Naive B cell (primary cell): ENCODE measurements around the gene CCDC47. TPM values are rescaled to one million over a fixed set of nuclear protein-coding genes. Genes with fewer than 3 reads are reported as not detected.

Experiments used
- ATAC-seq, 2 donors: fragments of 150-1000 bp; cut with Tn5 transposase; 2 replicates each; pipeline ENCODE4 v1.10.0; 2021; ENCODE audit warnings: low read depth in 2 of 2, mild to moderate bottlenecking in 2 of 2, moderate library complexity in 2 of 2
- DNase-seq: peaks from one replicate; pipeline ENCODE4 v3.0.0; 2022
- H3K27ac Mint-ChIP-seq, 6 donors: one replicate each; pipeline ENCODE4 v1.8.0; 2020 to 2022; ENCODE audit warnings: mild to moderate bottlenecking in 6 of 6, mixed read lengths in 6 of 6, moderate library complexity in 5 of 6, inconsistent platforms in 2 of 6
- H3K27me3 Mint-ChIP-seq, 3 donors: one replicate each; pipeline ENCODE4 v1.8.0; 2021 to 2022; ENCODE audit warnings: mixed read lengths in 3 of 3, mild to moderate bottlenecking in 1 of 3
- H3K36me3 Mint-ChIP-seq, 2 donors: one replicate each; pipeline ENCODE4 v1.8.0; 2020 to 2022; ENCODE audit warnings: mixed read lengths in 2 of 2, inconsistent platforms in 1 of 2, mild to moderate bottlenecking in 1 of 2
- H3K4me1 Mint-ChIP-seq, 3 donors: one replicate each; pipeline ENCODE4 v1.8.0; 2020 to 2022; ENCODE audit warnings: mixed read lengths in 3 of 3, inconsistent platforms in 1 of 3, mild to moderate bottlenecking in 1 of 3, moderate library complexity in 1 of 3
- H3K4me3 Mint-ChIP-seq, 8 donors: one replicate each; pipeline ENCODE4 v1.8.0; 2020 to 2022; ENCODE audit warnings: mild to moderate bottlenecking in 8 of 8, mixed read lengths in 8 of 8, moderate library complexity in 8 of 8, inconsistent platforms in 2 of 8
- H3K9me3 Mint-ChIP-seq, 7 donors: one replicate each; pipeline ENCODE4 v1.8.0; 2020 to 2022; ENCODE audit warnings: mixed read lengths in 7 of 7, mild to moderate bottlenecking in 5 of 7, inconsistent platforms in 2 of 7, moderate library complexity in 1 of 7
- polyA plus RNA-seq, 6 donors: library from polyadenylated mRNA; unstranded; fragments of 300-500 nt; fragmentation: Illumina TruSeq; gene quantifications; one replicate each; pipeline ENCODE4 v1.2.3, GENCODE V29; 2021; ENCODE audit warnings: low read depth in 6 of 6

CCDC47 gene
- polyA plus RNA-seq, 6 donors from 2014 or later, result 27.1 to 46.1 (median 36.3) TPM

DNA sequence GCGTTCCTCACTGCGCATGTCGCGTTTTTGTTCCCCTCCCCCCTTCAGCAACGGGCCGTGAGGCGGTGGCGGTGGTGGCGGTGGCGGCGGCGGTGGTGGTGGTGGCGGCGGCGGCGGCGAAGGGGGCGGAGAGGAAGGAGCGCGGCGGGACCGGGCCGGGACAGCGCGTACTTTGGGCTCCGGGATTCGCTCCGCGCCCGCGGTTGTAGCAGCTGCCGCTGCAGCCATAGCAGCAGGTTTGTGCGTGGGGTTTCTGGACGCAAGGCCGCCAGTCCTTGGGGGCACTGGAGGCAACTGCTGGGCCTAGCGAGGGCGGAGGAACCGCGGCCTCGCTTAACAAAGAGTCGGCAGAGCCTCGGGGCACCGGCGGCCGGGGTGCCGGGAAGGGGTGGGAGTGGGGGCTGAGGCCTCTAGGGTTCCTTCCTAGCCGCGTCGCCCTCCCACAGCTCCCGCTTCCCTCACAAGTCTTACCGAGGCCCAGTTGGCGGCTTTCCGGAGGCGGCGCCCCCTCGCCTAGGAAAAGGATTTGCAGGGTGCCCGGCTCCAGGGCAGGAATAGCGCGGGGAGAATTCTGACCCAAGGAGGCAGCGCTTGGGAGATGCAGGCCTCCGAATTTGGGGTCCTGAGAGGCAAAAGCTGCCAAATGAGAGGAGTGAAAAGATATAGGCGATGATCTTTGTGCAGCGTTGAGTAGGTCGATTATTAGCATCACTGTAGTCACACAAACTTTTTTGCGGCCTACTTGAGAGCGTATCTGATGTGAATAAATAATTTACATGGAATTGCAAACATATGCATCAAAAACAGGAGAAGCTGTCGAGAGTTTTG, 958 bp upstream of the CCDC47 start, which contains the start of gene DDX42:
Gene DDX42 (plus strand): TSS at position 30 of the 828 bp plus-strand sequence. CDS start 12,880 bp downstream, outside the sequence.
- peaks cover 44 to 71% (median 67%) of the 10 kb centered on the region in 3 donors for H3K4me1 Mint-ChIP-seq
- H3K4me3 Mint-ChIP-seq, result peak within 1 kb of the TSS; percentile 90 to 99 (median 96)
- H3K27ac Mint-ChIP-seq, result peak within 1 kb of the TSS; percentile 97 to 100 (median 99)
- H3K36me3 Mint-ChIP-seq, result no peaks in the 10 kb centered on the region
- DNase-seq, result no peak
- peak; percentile 6 to 11 for ATAC-seq
- H3K27me3 Mint-ChIP-seq, result no peaks in the 10 kb centered on the region
- no peaks in the 10 kb centered on the region for H3K9me3 Mint-ChIP-seq

DNA sequence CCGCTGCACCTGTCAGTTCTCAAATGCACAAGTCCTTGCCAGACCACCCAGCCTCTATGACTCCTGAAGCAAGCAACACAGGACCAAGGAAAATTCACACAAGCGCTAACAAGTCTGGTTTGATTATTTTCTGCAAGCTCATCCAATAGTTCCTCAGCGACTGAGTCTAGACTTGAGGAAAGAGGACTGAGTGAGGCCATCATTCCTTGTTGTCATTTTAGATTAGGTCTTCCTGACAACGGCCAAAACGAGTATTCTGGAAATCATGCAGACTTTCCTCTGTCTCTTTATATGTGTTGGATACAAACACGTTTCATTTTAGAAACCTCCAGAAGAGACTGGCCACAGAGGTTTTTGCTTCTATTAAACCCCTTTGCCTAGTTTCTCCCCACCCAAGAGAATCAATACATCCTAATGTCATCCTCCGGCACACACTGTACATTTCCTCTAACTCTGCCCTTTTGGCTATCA, 561 bp downstream of the CCDC47 start:
- no peak for DNase-seq
- no peak for ATAC-seq
- Mint-ChIP-seq H3K27me3 (no peaks in the 10 kb centered on the region), H3K36me3 (no peaks in the 10 kb centered on the region), H3K27ac (peak overlapping the region; percentile 97 to 100 (median 99)), H3K4me3 (peak overlapping the region; percentile 90 to 99 (median 96)), H3K4me1 (peaks cover 39 to 76% (median 67%) of the 10 kb centered on the region in 3 donors), H3K9me3 (no peaks in the 10 kb centered on the region)

DNA sequence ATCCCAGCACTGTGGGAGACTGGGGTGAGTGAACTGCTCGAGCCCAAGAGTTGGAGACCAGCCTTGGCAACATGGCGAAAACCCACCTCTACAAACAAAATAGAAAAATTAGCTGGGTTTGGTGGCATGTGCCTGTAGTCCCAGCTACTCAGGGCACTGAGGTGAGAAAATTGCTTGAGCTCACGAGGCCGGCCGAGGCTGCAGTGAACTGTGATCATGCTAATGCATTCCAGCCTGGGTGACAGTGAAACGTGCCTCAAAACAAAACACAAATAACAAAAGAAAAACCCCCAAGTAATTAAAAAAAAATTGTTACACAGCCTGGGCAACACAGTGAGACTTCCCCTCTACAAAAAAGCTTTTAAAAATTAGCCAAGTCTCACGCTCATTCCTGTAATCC, 5.0 kb downstream of the CCDC47 start:
- DNase-seq, result no peak
- Mint-ChIP-seq H3K27me3 (no peaks in the 10 kb centered on the region), H3K36me3 (peaks cover 0 to 9% of the 10 kb centered on the region in 2 donors), H3K27ac (peak overlapping the region in 3 of 6 donors; percentile 24 to 75 (median 60)), H3K4me3 (no peak overlapping the region), H3K4me1 (peaks cover 26 to 58% (median 46%) of the 10 kb centered on the region in 3 donors), H3K9me3 (no peaks in the 10 kb centered on the region)
- ATAC-seq, result no peak

DNA sequence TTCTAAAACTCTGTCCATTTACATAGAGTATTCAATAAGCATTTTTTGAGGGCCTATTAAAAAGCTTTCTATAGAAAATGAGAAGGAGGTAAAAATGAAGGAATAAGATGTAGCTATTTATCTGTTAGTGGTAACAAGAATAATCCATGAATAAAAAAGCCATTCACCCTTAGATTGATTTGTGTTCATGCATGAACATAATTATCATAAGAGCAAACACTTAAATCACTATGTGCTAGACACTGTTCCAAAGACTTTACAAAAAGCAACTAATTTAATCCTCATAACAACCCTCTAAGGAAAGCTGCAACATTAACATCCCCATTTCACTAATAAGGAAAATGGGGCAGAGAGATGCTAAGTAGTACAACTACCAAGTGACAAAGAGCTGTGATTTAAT, 6.6 kb downstream of the CCDC47 start:
- ATAC-seq (no peak), DNase-seq (no peak)
- Mint-ChIP-seq H3K9me3 (no peaks in the 10 kb centered on the region), H3K27ac (peak overlapping the region in 2 of 6 donors; percentile 38 to 67), H3K4me3 (peak overlapping the region in 1 of 8 donors; percentile 68), H3K4me1 (peaks cover 22 to 55% (median 39%) of the 10 kb centered on the region in 3 donors), H3K27me3 (no peaks in the 10 kb centered on the region), H3K36me3 (peaks cover 0 to 9% of the 10 kb centered on the region in 2 donors)

DNA sequence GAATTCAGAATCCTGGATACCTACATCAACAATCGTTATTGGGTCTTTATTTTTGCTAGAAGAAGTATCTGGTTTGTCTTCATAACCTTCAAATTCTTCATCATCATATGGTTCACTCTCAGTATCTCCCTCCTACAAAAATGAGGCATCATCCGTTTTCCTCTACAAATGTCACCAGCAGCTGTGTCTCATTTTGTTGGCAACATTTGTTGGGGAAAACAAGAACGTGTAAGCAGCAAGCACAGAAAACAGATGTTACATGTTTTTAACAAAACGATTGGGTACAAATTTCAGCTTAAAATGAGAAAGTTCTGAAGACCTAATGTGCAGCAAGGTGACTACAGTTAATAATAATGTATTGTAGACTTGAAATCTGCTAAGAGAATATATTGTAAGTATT, 8.7 kb downstream of the CCDC47 start:
- peaks cover 5 to 9% of the 10 kb centered on the region in 2 donors for H3K36me3 Mint-ChIP-seq

DNA sequence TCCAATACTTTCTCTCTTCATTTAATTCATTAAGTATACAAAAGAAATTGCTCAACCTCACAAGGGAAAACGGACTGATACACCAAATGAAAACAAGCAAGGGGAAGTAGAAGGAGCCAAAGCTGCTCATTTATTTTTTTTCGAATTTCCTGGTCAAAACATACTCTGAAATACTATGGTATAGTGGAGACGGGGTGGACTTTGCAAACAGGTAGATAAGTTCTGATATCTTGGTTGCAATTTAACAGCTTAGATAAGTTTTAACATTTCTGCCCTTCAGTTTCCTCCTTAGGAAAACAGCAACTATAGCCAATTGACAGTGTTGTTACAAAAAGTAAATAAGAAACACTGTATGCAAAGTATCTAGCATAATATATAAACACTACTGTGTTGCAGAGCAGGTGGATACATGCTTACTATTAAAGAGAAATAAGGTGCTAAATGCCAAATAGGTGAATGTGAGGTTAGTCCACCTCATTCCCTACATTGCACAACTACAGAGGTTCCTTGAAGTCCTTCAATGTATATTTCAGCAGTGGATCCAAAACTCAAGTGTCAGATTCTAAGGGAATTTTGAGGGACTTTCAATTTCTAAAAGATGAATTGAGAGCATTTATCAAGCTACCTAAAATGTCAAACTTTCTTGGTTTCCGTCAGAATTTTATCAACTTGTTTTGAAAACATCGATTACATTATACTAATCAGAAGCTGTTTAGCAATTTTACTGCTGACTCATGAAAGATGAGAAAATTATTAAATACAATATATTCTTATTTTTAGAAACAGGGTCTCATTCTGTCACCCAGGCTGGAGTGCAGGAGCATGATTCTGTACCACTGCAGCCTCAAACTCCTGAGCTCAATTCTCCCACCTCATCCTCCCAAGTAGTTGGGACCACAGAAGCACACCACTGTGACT, 11.0 kb downstream of the CCDC47 start:
- Mint-ChIP-seq H3K4me1 (peaks cover 16 to 35% (median 34%) of the 10 kb centered on the region in 3 donors), H3K9me3 (no peaks in the 10 kb centered on the region), H3K27ac (peak overlapping the region in 5 of 6 donors; percentile 11 to 81 (median 45)), H3K4me3 (peak overlapping the region in 4 of 8 donors; percentile 19 to 74 (median 42)), H3K27me3 (no peaks in the 10 kb centered on the region), H3K36me3 (peaks cover 5 to 9% of the 10 kb centered on the region in 2 donors)
- DNase-seq (no peak), ATAC-seq (no peak)

More for the DNA sequence above, 8.7 kb downstream of the CCDC47 start:
- H3K27ac Mint-ChIP-seq, result peak overlapping the region in 1 of 6 donors; percentile 28
- no peak overlapping the region for H3K4me3 Mint-ChIP-seq
- ATAC-seq (no peak), DNase-seq (no peak)
- no peaks in the 10 kb centered on the region for H3K9me3 Mint-ChIP-seq
- peaks cover 22 to 57% (median 40%) of the 10 kb centered on the region in 3 donors for H3K4me1 Mint-ChIP-seq
- H3K27me3 Mint-ChIP-seq, result no peaks in the 10 kb centered on the region

DNA sequence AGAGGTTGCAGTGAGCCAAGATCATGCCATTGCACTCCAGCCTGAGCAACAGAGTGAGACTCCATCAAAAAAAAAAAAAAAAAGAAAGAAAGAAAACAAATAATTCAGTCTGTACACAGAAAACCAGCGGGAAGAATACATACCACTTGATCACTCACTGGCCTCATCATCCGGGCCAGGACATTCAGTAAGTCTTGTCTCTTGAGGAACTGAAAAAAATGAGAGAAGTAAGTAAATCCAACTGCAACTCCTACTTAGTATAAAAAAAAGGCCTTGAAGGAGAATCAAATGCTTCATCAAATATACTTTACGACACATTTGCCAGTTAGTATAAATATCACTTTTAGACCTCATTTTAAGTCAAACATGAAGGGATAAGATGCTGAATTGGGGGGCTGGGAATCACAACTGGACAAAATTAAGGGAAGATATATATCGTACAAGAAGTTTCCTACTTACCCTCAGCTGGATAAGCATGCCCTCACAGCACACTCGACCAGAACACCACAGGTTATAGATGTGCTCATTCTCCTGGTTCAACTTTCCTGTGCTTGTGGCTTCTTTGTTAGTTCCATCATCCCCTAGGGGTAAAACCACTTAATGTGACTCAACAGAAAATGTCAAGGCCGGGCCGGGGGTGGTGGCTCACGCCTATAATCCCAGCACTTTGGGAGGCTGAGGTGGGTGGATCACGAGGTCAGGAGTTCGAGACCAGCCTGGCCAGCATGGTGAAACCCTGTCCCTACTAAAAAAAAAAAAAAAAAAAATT, 12.4 kb downstream of the CCDC47 start:
- peaks cover 14 to 33% (median 26%) of the 10 kb centered on the region in 3 donors for H3K4me1 Mint-ChIP-seq
- no peaks in the 10 kb centered on the region for H3K27me3 Mint-ChIP-seq
- H3K36me3 Mint-ChIP-seq, result peaks cover 9 to 13% of the 10 kb centered on the region in 2 donors
- no peak for DNase-seq
- peak overlapping the region in 3 of 6 donors; percentile 63 to 80 (median 77) for H3K27ac Mint-ChIP-seq
- H3K4me3 Mint-ChIP-seq, result peak overlapping the region in 2 of 8 donors; percentile 9 to 63
- no peak for ATAC-seq
- H3K9me3 Mint-ChIP-seq, result no peaks in the 10 kb centered on the region

DNA sequence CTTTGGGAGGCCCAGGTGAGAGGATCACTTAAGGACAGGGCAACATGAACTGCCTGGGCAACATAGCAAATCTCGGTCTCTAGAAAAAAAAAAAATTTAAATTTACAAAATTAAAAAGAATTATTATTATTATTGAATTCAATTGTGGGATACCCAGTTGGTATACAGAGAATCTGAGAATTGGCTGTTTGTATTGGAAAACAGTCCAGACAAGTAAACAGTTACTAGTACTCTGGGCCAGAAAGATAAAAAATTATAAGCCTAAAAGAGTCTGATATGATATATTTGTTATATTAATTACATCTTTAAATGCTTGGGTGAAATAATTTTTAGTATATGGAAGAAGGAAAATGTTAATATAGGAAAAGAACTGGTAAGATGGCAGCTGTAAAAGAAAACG, 15.0 kb downstream of the CCDC47 start:
- peaks cover 0 to 15% of the 10 kb centered on the region in 2 donors for H3K36me3 Mint-ChIP-seq
- peaks cover 10 to 31% (median 23%) of the 10 kb centered on the region in 3 donors for H3K4me1 Mint-ChIP-seq
- no peak for DNase-seq
- ATAC-seq, result no peak
- H3K9me3 Mint-ChIP-seq, result no peaks in the 10 kb centered on the region
- no peaks in the 10 kb centered on the region for H3K27me3 Mint-ChIP-seq
- H3K27ac Mint-ChIP-seq, result peak overlapping the region in 3 of 6 donors; percentile 59 to 68 (median 67)
- H3K4me3 Mint-ChIP-seq, result no peak overlapping the region

DNA sequence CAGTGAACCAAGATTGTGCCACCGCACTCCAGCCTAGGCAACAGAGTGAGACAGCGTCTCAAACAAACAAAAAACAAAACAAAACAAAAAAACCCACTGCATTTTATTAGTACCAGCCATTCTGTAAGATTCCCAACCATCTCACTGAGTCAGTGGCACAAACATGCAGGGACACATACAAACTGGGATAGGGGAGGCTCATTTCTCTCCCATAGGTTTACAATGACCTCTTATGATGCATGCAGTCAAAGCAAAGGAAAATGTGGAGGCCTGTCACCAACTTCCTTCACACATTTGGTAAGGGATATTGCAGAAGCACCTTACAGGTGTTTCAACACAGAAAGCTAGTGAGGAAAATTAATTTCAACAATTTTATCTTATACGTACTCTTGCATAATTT, 19.4 kb downstream of the CCDC47 start:
- ATAC-seq (no peak), DNase-seq (no peak)
- Mint-ChIP-seq H3K36me3 (peaks cover 5 to 16% of the 10 kb centered on the region in 2 donors), H3K27ac (no peak overlapping the region), H3K4me1 (peaks cover 5 to 14% (median 13%) of the 10 kb centered on the region in 3 donors), H3K4me3 (no peak overlapping the region), H3K9me3 (no peaks in the 10 kb centered on the region), H3K27me3 (no peaks in the 10 kb centered on the region)

DNA sequence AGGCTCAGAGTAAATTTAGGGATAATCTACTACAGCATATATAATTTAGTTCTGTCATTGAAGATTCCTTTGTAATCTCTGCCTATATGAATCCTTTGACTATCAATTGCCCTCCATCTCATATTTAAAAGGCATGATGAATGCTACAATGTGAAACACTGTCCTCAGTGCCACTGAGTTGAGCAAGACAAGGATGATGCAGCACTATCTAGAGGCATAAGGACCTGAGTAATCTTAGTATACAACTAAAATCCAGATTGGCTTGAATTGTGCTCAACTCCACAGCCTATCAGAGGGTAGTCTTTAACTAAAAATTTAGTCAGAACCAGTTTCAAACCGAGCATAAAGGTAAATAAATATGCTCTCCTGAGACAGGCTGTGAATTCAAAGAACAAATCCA, 20.2 kb downstream of the CCDC47 start:
- H3K9me3 Mint-ChIP-seq, result no peaks in the 10 kb centered on the region
- peaks cover 5 to 14% (median 8%) of the 10 kb centered on the region in 3 donors for H3K4me1 Mint-ChIP-seq
- ATAC-seq (no peak), DNase-seq (no peak)
- H3K36me3 Mint-ChIP-seq, result peaks cover 5 to 16% of the 10 kb centered on the region in 2 donors
- no peak overlapping the region for H3K27ac Mint-ChIP-seq
- no peaks in the 10 kb centered on the region for H3K27me3 Mint-ChIP-seq
- no peak overlapping the region for H3K4me3 Mint-ChIP-seq

DNA sequence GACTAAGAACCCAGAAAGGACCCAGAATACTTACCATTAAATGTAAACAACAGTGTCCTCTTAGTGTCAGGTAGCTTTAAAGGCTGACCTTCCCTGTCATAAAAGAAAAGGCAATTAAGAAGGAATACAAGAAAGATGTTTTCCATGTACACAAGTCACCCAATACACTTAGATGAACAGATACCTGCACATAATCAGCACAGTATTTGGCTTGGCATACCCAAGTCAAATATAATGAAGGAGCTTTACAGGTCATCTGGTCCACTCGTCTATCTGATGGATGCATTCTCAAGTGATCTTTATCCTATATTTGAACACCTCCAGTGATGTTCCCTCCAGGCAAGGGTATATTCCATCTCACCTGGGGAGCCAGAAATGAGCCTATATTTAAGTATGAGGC, 20.7 kb downstream of the CCDC47 start:
- Mint-ChIP-seq H3K36me3 (peaks cover 5 to 16% of the 10 kb centered on the region in 2 donors), H3K4me3 (no peak overlapping the region), H3K27me3 (no peaks in the 10 kb centered on the region), H3K9me3 (no peaks in the 10 kb centered on the region), H3K4me1 (peaks cover 5 to 14% (median 8%) of the 10 kb centered on the region in 3 donors), H3K27ac (no peak overlapping the region)
- ATAC-seq (no peak), DNase-seq (no peak)

DNA sequence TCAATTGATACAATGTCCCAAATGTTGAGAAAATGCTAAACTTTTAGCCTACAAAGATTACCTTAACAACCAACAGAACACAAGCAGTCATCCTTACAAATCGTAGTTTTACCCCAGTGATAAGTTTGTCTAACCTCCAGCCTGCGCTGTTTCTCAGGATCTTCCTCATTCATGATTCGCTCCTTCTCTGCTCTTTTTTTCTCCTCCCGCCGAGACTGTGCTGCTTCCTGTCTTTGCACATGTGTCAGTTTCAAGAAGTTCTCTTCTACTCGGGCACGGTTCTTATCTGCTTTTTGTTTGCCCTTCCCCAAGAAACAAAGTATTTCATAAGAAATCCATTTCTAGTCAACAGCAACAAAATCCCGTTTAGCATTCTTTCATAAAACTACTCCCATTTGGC, 21.6 kb downstream of the CCDC47 start:
- Mint-ChIP-seq H3K4me1 (peaks cover 5 to 9% (median 8%) of the 10 kb centered on the region in 3 donors), H3K27me3 (no peaks in the 10 kb centered on the region), H3K27ac (peak overlapping the region; percentile 6 to 75 (median 46)), H3K4me3 (peak overlapping the region in 7 of 8 donors; percentile 3 to 72 (median 30)), H3K36me3 (peaks cover 5 to 16% of the 10 kb centered on the region in 2 donors), H3K9me3 (no peaks in the 10 kb centered on the region)
- ATAC-seq (peak; percentile 92 to 93), DNase-seq (peak; percentile 25)
